Measurements from ENCODE around the gene SEPTIN5.

The SEPTIN5 gene

GRCh38 chr22:19686946-19687345 is 27.4 kb upstream of the SEPTIN5 start:
- TF ChIP-seq CTCF (IDR thresholded peaks at IDR 0.05; ENCODE audit: low read depth, low read length) = no peak
- no peak for DNase-seq (ENCODE audit: extremely low read depth, low read depth)

GRCh38 chr22:19687561-19688300 is 26.6 kb upstream of the SEPTIN5 start:
- no peak for TF ChIP-seq CTCF (IDR thresholded peaks at IDR 0.05; ENCODE audit: low read depth, low read length)
- DNase-seq (ENCODE audit: extremely low read depth, low read depth) = no peak

GRCh38 chr22:19688301-19689290 is 25.7 kb upstream of the SEPTIN5 start:
- TF ChIP-seq CTCF (IDR thresholded peaks at IDR 0.05; ENCODE audit: low read depth, low read length) = no peak
- no peak for DNase-seq (ENCODE audit: extremely low read depth, low read depth)

- no peak for DNase-seq (ENCODE audit: extremely low read depth, low read depth)
- no peak for TF ChIP-seq CTCF (IDR thresholded peaks at IDR 0.05; ENCODE audit: low read depth, low read length)
Observed at GRCh38 chr22:19689408-19689807, 24.9 kb upstream of the SEPTIN5 start.

- no peak for DNase-seq (ENCODE audit: extremely low read depth, low read depth)
- no peak for TF ChIP-seq CTCF (IDR thresholded peaks at IDR 0.05; ENCODE audit: low read depth, low read length)
Observed at GRCh38 chr22:19691007-19691720, 23.1 kb upstream of the SEPTIN5 start.

- peak; percentile 5 for DNase-seq (ENCODE audit: extremely low read depth, low read depth)
Observed at GRCh38 chr22:19691721-19692341, 22.5 kb upstream of the SEPTIN5 start.

More at GRCh38 chr22:19691721-19692341, 22.5 kb upstream of the SEPTIN5 start:
- no peak for TF ChIP-seq CTCF (IDR thresholded peaks at IDR 0.05; ENCODE audit: low read depth, low read length)
